Measurements from ENCODE around the gene ADAM15.

ADAM15 gene

DNA sequence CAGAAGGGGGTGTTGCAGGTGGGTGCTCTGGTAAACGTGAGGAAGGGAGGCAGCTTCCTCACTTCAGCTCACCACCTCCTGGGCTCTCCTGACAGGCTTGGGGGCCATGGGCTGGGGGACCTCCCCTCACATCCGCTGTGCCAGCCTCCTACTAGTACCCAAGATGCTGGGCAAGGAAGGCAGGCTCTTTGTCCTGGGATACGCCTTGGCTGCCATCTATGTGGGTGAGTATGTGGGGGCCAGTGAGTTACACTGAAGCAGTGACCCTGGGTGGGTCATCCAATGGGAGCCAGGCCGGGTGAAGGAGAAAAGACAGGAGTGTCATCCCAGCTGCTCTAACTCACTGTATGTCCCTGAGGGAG, 11.8 kb upstream of the ADAM15 start:
- H3K27ac ChIP-seq: peak overlapping the region; percentile 82
- TF ChIP-seq ZFX (IDR thresholded peaks at IDR 0.05; ENCODE audit: borderline replicate concordance) (no peak), CTCF (IDR thresholded peaks at IDR 0.05) (no peak)

- TF ChIP-seq ZFX (IDR thresholded peaks at IDR 0.05; ENCODE audit: borderline replicate concordance) (no peak), CTCF (IDR thresholded peaks at IDR 0.05) (no peak)
- no peak overlapping the region for H3K27ac ChIP-seq
Measured at GRCh38 chr1:155040358-155041093, 10.6 kb upstream of the ADAM15 start.

DNA sequence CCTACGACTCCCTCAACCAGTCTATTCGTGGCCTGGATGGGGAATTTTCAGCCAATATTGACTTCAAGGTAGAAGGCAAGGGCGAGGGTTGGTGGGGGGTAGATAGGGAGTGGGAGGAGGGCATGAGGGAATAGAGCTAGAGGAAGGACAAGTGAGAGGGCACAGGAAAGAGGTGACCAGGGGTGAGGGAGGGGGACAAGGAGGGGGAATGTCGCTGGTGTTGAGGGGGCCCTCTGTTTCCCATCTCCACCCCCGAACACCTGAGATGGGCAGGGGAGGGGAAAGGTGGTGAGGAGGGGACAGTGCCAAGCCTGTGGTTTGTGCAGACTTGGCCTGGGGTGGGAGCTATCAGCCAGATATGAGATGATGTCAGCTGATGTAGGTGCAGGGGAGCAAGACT, 8.3 kb upstream of the ADAM15 start:
- TF ChIP-seq ZFX (IDR thresholded peaks at IDR 0.05; ENCODE audit: borderline replicate concordance) (no peak), CTCF (IDR thresholded peaks at IDR 0.05) (no peak)
- no peak overlapping the region for H3K27ac ChIP-seq

DNA sequence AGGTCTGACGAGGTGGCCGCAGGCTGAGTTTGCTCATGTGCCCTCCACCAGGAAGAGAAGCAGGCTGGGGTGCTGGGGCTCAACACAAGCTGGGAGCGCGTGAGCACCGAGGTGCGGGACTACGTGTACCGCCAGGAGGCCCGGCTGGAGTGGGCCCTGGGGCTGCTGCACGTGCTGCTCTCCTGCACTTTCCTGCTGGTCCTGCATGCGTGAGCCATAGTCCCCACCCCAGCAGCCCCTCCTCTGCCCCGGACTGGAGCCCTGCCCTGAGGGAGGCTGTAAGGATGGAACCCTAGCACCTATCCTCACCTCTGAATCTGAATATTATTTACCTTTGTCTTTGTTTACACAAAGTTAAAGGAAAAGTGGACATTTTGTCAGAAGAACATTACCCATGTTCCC, 7.8 kb upstream of the ADAM15 start:
- TF ChIP-seq ZFX (IDR thresholded peaks at IDR 0.05; ENCODE audit: borderline replicate concordance) (no peak), CTCF (IDR thresholded peaks at IDR 0.05) (no peak)
- H3K27ac ChIP-seq: no peak overlapping the region

- TF ChIP-seq ZFX (IDR thresholded peaks at IDR 0.05; ENCODE audit: borderline replicate concordance) (no peak), CTCF (IDR thresholded peaks at IDR 0.05) (no peak)
- H3K27ac ChIP-seq: peak overlapping the region; percentile 40; the same call in 1 of the 2 replicates
Measured at GRCh38 chr1:155043793-155044192, 7.3 kb upstream of the ADAM15 start.

- peak overlapping the region; percentile 40; the same call in 1 of the 2 replicates for H3K27ac ChIP-seq
- TF ChIP-seq CTCF (IDR thresholded peaks at IDR 0.05) (no peak), ZFX (IDR thresholded peaks at IDR 0.05; ENCODE audit: borderline replicate concordance) (no peak)
Measured at GRCh38 chr1:155044365-155044764, 6.8 kb upstream of the ADAM15 start.

GRCh38 chr1:155044812-155045657, 6.1 kb upstream of the ADAM15 start:
- no peak for TF ChIP-seq ZFX (IDR thresholded peaks at IDR 0.05; ENCODE audit: borderline replicate concordance)
- TF ChIP-seq CTCF (IDR thresholded peaks at IDR 0.05): peak; percentile 94
- H3K27ac ChIP-seq: peak overlapping the region; percentile 40; the same call in 1 of the 2 replicates

All from 22Rv1 (cell line).